ENCODE data around the gene CEP350.
"Not testable (repeated sequence)": the region's sequence is repeated elsewhere in the genome, so short reads cannot be mapped to it uniquely, and the experiment has no call there.

Gene CEP350

DNA sequence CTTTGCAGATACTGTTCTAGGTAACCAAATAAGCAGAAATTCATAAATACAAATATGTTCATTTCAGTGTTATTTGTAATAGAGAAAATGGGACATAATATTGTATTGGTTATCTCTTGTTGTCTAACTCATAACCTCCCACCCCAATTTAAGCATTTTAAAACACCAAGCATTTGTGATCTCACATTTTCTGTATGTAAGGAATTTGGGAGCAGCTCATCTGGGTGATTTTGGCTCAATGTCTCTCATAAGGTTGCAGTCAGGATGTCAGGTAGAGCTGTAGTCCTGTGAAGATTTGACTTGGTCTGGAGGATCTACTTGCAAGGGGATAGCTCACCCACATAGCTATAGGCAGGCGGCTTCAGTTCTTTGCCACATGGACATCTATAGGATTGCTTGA lies 29.5 kb downstream of the CEP350 start:
- no peak for DNase-seq (ENCODE audit: low spot score)

DNA sequence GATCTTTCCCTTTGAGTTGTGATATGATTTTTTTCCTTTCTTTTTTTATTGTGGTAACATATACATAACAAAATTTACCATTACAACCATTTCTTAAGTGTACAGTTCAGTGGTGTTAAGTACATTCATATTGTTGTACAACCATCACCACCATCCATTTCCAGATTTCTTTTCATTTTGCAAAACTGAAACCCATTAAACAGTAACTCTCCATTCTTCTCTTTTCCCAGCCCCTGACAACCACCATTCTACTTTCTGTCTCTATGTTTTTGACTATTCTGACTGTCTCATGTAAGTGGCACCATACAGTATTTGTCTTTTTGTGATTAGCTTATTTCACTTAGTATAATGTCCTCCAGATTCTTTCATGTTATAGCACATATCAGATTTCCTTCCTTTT lies 30.3 kb downstream of the CEP350 start:
- DNase-seq (ENCODE audit: low spot score), result no peak

DNA sequence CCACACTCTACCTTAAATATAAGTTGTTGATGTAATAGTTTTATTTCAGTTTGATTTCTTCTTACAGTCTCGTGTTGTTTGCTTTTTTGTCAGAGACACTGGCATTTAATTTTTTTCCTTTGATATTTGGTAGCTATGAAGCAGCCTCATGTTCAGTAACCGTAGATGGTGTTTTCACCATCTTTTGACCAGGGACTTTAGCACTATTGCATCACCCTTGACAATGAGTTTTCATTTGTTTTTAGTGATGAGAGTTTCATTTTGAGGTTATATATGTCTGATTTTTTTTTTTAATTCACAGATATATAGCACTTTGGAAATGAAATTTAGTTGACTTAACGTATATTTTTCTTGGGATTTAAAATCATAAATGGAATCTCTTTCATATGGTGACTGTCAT lies 36.2 kb downstream of the CEP350 start:
- DNase-seq (ENCODE audit: low spot score), result no peak

DNA sequence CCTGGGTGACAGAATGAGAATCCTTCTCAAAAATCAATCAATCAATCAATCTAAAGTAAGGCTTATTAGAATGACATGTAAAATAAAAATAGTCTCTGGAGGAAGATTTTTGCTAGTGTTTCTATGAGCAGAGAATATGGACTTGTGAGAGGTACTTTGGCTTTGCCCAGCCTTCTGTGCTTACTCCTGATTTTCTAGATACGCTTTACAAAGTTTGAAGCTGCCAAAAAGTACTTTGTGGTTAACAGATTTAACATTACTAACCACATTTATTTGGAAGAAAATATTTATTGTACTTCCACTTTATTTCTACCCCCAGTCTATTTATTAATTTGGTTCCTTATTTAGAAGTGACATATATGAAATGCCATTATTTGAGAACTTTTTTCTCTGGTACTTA lies 41.0 kb downstream of the CEP350 start:
- no peak for DNase-seq (ENCODE audit: low spot score)

DNA sequence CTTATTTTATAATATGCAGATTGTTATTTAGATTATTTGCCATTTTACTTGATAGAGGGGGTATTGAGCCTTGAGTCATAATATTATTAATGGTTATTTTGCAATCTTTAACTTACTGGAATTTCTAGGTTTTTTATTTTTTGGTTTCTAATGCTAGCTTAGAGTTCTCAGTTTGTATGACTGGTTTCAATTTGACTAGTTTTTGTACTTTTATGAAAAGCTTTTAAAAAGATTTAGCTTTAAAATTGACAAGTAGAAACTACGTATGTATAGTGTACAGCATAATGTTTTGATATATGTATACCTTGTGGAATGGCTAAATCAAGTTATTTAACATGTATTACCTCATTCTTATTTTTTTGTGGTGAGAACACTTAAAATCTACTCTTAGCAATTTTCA lies 41.5 kb downstream of the CEP350 start:
- no peak for DNase-seq (ENCODE audit: low spot score)

DNA sequence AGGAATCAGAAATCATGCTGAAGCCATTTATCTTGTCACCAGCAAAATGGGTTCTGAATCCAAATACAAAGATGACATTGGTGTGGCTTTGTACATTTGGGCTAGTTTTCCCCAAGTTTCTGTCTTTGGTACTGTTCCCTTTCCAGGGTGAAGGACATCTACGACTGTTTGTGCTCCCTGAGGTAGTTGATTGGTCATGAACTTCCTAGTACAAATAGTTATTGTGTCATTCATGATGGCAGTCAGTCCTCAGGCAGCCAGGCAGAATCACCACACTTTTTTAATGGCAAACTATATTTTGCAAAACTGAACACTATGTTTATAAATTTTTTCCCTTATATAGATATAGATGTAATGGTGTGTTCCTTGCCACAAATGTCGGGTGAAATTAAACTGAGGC lies 46.0 kb downstream of the CEP350 start:
- DNase-seq (ENCODE audit: low spot score), result no peak

DNA sequence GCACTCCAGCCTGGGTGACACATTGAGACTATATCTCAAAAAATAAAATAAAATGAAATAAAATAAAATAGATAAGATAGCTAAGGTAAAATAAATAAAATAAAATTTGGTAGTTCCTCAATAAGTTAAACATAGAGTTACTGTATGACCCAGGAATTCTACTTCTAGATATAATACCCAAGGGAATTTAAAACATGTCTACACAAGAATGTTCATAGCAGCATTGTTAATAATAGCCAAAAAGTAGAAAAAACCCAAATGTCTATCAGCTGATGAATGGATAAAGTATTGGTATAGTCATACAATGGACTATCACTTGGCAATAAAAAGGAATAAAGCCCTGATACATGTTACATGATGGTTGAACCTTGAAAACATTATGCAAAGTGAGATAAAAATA lies 47.8 kb downstream of the CEP350 start:
- no peak for DNase-seq (ENCODE audit: low spot score)

DNA sequence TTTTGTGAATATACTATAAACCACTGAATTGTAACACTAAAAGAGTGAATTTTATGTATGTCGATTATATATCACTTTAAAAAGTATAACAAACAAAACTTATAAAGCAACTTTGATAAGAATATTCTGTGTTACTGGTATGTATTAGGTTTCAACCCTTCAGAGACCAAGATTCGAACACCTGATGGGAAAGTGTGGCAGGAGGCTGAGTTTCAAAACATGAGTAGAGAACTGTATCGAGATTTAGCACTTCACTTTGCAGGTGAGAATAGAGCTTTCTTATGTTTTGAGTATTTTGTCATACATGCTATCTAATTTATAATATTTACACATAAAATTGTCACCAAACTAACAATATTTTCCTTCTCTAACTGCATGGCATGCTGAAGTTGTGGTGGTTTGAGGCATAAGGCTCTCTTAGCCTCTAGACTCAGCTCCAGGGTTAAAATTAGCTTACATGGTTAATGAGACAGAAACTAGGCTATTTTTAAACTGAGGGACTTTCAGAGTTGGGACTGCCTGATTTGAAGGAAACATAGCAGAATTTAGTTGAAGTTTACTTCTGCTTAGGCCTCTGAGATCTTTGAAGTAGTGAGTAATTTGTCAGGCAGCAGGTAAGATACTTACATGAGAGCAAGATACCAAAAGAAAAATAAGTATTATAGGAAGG lies 48.6 kb downstream of the CEP350 start:
- no peak for DNase-seq (ENCODE audit: low spot score)

DNA sequence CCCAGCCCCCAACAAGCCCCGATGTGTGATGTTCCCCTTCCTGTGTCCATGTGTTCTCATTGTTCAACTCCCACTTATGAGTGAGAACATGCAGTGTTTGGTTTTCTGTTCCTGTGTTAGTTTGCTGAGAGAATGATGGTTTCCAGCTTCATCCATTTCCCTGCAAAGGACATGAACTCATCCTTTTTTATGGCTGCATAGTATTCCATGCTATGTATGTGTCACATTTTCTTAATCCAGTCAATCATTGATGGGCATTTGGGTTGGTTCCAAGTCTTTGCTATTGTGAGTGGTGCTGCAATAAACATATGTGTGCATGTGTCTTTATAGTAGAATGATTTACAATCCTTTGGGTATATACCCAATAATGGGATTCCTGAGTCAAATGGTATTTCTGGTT lies 52.2 kb downstream of the CEP350 start:
- not testable (repeated sequence) for DNase-seq (ENCODE audit: low spot score)

DNA sequence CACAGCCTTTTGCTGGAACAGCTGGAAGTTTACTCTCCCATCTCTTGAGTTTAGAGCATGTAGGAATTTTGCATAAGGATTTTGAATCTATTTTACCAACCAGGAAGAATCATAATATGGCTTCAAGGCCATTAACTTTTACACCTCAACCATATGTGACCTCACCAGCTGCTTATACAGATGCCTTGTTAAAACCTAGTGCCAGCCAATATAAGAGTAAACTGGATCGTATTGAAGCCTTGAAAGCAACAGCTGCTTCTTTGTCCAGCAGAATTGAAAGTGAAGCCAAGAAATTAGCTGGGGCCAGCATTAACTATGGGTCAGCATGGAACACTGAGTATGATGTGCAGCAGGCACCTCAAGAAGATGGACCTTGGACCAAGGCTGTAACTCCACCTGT lies 65.4 kb downstream of the CEP350 start:
- no peak for DNase-seq (ENCODE audit: low spot score)

DNA sequence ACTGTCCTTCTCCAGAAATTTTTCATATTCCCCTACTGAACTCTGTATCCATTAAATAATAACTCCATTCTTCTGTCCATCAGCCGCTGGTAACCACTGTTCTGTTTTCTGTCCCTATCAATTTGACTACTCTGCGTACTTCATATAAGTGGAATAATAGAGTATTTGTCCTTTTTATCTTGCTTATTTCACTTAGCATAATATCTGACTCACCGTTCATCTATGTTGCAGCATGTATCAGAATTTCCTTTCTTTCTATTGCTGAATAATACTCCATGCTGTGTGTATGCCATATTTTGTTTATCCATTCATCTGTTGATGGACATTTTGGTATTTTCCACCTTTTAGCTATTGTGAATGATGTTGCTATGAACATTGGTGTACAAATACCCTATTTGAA lies 71.9 kb downstream of the CEP350 start:
- no peak for DNase-seq (ENCODE audit: low spot score)

DNA sequence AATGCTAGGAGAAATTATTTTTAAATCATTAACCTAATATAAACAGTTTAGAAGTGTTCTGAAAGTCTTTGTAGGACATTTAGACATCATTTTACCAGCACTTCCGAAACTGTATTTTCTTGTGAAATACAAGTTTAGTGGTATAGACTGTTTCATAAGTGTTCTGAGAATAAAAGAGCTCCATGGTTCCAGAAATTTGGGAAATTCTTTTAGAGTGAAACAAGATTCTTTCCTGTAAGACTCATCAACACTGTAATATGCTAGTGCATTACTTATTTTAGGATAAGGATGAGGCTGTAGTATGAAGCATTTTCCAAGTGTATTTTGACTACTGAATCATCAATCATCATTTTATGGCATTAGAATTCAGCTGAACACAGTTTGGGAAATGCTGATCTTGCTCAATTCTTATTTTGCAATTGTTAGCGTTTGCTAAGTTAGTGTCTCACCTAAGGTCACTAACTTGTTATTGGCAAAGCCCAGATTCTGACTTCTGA lies 73.4 kb downstream of the CEP350 start:
- no peak for DNase-seq (ENCODE audit: low spot score)

DNA sequence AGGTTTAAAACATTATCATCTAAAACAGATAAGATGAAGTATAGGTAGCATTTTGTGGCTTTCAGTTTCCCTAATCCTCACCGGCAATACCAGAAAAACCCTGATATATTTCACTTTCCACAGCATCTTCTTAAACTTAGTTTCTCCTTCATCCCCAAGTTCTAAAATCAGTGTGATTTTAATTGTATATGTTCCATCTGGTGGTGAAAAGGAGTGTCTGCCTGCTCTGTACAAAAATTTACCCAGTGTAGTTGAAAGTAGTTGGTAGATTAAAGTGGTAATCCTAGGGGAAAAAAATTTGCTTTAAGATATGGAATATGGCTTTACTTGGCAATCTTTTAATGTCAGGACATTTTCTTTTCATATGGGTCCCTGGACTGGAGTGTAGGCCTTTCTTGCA lies 74.3 kb downstream of the CEP350 start:
- DNase-seq (ENCODE audit: low spot score), result no peak

DNA sequence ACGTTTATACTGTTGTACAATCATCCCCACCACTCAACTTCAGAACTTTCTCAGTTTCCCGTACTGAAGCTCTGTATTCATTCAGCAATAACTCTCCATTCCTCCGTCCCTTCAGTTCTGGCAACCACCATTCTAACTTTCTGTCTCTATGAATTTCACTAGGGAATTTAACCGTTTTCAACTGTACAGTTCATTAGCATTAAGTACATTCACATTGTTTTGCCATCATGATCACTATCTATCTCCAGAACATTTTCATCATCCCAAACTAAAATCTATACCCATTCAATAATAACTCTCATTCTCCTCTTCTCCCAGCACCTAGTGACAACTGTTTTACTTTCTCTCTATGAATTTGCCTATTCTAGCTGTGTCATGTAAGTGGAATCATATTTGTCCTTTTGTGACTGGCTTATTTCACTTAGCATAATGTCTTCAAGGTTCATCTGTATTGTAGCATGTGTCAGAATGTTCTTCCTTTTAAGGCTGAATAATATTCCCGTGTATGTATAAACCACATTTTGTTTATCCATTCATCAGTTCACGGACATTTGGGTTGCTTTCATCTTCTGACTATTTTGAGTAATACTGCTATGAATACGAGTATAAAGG lies 75.0 kb downstream of the CEP350 start:
- no peak for DNase-seq (ENCODE audit: low spot score)

DNA sequence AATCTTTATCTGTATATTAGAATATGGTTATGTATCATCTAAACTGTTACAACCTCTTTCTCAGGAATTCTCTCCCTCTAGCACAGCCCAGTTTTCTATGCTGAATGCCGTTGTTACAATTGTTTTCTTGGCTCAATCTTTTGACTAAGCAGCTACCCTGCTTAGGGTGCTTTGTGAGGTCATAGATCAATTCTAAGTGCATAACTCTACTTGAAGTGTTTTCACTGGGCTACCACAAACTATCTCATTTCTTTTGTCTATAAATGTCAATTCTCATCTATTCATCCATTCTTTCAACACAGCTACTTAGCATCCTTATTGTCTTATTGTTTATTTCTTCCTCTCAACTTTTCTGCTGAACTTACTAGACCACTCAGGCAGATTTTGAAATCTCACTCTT lies 77.1 kb downstream of the CEP350 start:
- DNase-seq (ENCODE audit: low spot score), result no peak

DNA sequence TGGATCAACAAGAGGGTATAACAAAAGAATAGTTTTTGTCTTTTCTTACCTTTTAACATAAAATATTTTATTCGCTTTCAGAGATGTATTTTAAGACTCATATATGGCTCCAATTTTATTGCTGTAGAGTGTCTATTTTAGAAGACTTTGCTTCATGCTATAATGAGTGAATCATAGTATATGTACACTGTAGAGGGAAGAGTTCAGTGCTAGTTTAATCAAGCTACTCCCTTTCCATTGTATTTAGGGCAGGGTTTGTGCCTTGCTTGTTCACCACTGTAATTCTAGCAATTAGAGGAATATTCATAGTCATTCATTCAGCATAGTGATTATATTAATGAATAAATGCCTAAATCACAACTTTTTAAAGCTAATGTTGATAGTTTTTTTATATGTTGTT lies 78.8 kb downstream of the CEP350 start:
- DNase-seq (ENCODE audit: low spot score), result no peak

DNA sequence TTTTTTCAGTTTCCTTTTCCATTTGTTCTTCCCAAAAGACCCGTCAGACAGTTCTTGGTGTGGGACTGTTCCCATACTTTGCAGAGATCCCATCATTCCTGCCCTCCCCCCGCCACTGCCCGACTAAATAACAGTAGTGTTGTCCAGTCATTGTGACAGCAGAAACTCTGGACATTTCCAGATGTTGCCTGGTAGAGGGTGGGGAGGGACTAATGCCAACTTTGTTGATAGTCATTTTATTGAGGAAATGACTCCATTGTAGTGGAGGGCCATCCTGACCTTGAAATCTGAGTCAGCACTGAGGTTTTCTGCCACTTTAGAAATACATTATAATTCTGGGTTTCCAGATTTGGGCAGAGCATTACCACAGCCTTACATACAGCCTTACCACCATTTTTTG lies 85.4 kb downstream of the CEP350 start:
- no peak for DNase-seq (ENCODE audit: low spot score)

DNA sequence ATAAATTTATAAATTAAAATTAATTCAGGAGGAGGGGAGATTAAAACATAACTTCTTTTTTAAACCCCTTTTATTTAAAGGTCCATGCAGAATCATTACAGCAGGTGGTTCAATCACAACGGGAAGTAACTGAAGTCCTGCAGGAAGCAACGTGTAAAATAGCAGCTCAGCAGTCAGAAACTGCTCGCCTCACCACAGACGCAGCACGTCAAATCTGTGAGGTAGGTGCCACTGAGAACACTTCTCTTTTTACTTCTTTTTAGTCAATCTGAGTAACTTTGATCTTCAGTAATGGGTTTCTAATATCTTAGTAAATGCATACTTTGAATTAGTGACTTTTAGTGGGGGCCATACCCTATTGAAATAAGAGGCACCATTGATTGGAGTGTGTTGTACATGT lies 87.0 kb downstream of the CEP350 start:
- DNase-seq (ENCODE audit: low spot score), result no peak

DNA sequence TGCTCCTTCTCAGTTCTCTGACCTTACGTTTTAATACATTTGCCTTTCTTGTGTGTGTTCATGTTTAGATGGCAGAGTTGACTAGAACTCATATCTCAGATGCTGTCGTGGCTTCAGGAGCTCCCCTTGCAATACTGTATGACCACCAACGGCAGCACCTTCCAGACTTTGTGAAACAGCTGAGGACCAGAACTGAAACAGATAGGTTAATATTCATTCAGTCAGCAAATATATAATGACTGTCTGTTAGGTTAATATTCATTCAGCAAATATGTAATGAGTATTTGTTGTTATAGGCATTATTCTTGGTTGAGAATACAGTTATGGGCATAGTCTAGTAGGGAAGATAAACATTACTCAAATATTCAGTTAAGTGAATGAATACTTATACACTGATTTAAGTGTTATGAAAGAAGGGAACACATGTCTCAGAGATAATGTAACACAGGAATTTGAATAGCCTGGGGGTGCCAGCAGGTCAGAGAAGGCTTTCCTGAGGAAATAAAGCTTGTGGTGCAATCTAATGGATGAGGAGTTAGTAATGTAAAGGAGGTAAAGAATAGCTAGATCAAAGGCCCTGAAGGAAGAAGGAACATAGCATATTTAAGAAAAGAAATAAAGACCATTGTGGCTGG lies 88.5 kb downstream of the CEP350 start:
- no peak for DNase-seq (ENCODE audit: low spot score)

DNA sequence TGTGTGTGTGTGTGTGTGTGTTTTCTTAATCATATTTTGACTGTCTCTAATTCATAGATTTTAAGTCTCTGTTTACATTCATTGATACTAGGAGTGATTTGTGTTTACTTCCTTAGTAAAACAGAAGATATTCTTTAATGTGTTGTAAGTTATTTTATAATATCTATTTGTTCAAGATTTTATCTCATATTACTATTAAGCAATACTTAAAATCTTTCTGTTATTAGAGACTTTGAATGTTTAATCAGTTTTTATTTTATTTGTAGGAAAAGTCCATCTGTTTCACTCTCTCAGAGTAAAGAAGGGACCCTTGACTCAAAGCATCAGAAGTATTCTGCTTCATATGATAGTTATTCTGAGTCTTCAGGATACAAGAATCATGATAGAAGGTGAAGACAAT lies 89.2 kb downstream of the CEP350 start:
- no peak for DNase-seq (ENCODE audit: low spot score)

DNA sequence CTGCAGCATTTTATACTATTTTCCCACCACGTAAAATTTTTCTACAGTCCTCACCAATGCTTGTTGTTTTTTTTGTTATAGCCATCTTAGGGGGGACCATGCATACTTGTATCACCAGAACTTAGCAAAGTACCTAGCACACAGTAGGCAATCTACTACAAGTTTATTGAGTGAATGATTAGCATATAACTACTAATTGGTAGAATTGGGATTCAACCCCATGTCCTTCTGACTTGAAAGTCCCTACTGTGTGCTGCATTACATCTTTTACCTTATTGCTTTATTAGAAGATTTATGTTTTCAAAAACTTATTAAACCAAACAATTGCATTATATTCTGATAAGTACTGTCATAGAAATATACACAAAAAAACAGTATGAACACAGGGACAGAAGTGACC lies 92.1 kb downstream of the CEP350 start:
- DNase-seq (ENCODE audit: low spot score), result no peak

DNA sequence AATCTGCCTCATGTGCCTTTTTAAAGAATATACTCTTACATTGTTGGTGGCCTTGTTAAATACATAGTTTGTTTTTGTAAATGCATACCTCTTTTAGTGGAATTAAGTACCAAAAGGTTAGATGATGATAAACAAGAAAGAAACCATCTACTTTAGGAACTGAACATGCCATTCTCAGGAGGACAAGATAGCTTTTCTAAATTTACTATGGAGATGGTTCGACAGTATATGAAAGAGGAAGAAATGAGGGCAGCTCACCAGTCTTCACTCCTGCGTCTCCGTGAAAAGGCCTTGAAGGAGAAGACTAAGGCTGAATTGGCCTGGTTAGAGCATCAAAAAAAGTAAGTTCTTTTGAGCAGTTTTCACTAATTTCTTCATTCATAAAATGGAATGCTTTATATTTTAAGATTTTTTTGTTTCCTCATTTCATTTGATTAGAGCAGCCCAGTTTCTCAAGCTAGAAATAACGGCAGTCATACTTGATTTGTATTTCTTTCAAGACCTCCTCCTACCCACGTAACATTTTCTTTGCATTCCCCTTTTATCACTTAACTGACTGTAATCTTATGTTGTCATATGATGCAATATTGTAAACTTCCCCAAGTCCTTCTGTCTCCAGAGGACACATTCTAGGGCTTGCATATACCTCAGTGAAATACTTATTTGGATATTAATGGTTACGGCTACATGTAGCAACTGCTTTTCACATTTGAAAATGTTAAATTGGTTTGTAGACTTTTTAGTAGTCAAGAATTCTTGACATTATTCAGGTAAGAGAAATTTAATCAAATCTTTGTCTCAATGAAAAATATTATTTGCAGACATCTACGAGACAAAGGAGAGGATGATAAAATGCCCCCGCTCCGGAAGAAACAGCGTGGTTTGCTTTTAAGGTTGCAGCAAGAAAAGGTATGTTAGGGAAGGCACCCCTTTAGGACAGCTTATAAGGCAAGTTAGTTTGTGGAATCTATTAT lies 99.3 kb downstream of the CEP350 start:
- no peak for DNase-seq (ENCODE audit: low spot score)
